Raji (cell line): Measurements from ENCODE around the gene SIRT3.
"Not testable (repeated sequence)": the region's sequence is repeated elsewhere in the genome, so short reads cannot be mapped to it uniquely, and the experiment has no call there.

Experiments used
- POLR2A ChIP-seq: IDR thresholded peaks from 2 replicates; pipeline ENCODE4 v1.6.1; 2011; ENCODE audit warnings: low read depth, low read length, control low read depth; ENCODE audit not compliant: insufficient read depth

Gene SIRT3

DNA sequence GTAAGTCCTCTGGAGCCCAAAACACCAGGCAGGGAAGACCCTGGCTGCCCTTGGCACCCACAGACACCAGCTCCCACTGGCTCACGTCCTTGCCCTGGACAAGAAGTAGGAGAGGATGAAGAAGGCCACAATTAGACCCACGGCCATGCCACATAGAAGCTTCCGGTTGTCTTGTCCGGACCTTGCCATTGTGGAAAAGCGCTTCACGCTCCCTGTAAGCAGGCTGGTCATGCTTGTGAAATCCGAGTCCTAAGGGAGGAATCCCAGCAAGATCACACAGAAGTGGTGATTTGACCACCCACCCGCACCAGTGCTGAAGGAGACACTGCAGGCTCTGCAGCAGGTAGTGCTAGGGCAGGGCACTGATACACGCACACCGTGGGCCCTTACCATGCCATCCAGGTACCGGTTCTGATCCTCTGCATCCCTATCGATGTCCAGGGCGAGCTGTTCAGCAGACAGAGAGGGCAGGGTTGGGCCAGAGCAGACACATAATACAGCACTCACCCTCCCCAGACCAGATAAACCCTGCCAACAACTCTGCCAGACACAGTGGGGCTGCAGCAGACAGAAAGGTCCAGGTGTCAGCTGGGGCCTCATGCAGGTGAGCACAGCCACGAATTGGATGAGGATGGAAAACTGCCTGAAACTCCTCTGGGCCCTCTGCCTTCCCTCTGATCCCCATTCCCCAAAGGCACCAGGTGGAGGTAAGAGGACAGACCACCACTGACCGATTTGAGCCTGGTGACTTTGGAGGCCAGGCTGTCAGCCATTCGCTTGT, 30.7 kb downstream of the SIRT3 start:
- TF ChIP-seq POLR2A = 0 out of 2 replicates have a peak, but pooled peaks have one; percentile 17

DNA sequence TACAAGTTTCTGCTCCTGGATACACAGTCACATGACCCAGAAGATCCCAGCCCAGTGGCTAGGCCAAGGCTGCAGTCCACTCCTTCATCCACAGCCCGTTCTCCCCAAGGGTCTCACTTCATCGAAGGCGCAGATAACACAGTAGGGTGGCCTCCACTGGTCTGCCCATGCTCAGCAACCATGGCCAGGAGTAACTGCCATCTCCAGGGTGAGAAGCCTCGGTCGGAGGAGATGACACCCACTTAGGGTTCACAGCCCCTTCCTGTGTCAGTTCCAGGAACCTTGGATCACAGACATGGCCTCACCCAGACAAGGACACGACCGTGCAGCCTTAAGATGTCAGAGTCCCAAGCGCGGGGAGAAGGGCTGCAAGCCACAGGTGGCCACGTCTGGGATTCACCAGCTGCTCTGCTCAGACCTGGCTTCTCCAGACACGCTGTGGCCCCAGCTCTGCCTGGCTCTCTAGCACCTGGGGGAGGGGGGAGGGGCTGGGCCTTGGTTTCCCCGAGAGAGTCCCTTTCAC, 31.5 kb downstream of the SIRT3 start:
- TF ChIP-seq POLR2A = no peak

DNA sequence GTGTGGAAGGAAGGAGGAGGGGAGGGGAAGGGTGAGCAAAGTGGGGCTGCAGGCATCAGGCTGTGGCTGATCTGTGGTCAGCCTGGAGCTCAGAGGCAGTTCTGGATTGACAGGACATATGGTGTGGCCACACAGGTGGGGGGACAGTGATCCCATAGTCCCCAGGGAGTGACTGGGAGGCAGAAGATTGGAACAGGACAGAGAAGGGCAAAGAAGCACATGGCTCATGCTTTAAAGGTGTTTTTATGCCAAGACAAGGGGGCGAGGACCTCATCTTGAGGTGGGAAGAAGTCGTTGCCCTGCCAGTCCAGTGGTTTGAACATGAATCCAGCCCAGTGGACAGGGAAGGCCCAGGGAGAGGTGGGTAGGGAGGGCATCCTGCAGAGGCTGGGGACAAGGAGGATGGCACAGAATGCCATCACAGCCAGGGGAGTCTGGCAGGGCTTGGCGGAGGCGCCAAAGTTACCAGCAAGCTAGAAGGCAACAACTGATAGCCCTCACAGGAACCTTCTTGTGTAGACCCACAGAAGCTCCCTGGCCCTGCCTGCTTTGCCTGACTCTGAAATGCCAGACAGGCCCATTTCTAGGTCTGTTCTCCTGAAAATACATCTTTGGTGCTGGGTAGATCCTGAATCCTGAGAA, 32.1 kb downstream of the SIRT3 start:
- TF ChIP-seq POLR2A = 0 out of 2 replicates have a peak, but pooled peaks have one; percentile 13

DNA sequence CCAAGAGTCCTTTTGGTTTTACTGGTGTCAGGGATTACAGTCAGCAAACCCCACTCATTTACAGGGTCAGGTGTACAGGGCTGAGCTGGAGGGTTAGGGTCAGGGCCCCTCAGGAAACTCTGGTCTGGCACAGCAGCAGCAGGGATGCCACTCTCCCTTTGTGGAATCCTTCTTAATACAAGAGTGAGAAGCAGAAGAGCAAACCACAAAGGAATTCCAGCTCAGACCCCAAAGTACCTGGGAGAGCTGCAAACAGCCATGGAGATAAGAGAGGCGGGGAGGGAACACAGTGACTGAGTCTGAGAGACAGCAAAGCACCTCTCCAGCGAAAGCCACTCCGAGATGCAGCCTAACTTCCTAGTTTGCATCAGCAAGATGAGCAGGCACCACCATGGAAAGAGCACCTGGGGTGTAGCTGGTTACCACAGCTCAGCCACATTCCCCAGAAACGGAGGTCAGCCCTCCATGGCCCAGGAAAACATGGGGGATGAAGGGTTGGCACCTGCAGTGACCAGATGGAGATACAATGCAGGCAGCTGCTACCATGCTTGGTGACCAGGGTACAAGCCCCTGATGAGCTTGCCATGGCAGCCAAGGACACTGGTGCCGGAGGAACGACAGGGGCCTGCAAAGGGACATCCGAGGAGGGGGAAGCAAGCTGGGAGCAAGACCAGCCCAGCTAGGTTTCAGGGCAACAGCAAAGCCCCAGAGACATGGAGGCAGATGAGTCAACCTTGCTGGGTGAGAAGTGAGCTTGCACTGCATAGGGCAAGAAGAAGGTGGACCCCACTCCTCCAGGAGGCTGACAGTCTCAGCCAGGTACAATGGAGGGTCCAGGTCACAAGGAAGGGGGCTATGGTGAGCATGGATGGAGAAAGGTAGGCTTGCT, 32.8 kb downstream of the SIRT3 start:
- no peak for TF ChIP-seq POLR2A

DNA sequence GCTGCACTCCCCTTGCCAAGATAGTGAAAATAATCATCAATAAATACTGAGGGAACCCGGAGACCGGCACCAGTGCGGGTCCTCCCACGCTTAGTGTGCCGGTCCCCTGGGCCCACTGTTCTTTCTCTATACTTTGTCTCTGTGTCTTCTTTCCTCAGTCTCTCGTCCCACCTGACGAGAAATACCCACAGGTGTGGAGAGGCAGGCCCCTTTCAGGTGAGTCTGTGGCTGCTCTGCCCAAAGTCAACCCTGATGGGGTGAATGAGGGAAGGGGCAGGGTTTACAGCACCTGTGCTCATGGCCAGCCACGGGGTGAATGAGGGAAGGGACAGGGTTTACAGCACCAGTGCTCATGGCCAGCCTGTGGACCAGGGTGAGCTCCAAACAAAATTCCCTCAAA, 33.7 kb downstream of the SIRT3 start:
- no peak for TF ChIP-seq POLR2A

DNA sequence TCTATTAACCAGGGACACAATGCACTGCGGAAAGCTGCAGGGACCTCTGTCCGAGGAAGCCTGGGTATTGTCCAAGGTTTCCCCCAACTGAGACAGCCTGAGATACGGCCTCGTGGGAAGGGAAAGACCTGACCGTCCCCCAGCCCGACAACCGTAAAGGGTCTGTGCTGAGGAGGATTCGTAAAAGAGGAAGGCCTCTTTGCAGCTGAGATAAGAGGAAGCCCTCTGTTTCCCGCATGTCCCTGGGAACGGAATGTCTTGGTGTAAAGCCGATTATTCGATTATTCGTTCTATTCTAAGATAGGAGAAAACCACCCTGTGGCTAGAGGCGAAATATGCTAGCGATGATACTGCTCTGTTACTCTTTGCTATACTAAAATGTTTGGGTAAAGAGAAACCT, 34.2 kb downstream of the SIRT3 start:
- no peak for TF ChIP-seq POLR2A

DNA sequence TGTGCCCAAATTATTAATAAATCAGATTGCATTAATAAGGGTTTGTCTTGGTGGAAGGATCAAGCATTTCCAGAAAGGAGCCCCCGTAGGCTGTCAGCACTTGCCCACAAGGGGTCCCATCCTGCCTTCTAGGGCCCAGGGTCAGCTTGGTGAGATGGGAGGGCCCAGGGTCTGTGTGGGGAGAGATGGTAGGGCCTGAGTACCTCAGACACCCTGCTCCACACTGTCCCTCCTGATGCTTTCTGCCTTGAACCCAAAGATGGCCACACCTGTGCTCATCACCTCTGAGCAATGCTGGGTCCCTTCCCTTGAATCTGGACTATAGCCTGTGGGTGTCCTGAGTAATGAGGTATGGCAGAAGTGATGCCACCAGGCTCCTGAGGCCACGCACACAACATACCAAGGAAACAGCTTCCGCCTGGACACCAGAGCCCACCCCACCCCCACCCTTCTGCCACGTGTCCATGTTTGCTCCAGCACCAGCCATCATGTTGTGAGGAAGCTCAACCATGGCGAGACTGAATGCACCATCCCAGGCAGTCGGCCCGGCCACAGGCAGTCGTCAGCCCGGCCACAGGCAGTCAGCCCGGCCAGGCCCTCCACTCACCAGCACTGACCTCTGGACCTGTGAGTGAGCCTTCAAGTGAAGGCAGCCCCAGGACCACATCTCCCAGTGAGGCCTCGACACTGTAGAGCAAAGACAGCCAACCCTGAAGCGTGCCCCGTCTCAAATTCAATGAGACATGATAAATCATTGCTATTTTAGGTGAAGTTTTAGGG, 35.7 kb downstream of the SIRT3 start:
- TF ChIP-seq POLR2A = no peak

DNA sequence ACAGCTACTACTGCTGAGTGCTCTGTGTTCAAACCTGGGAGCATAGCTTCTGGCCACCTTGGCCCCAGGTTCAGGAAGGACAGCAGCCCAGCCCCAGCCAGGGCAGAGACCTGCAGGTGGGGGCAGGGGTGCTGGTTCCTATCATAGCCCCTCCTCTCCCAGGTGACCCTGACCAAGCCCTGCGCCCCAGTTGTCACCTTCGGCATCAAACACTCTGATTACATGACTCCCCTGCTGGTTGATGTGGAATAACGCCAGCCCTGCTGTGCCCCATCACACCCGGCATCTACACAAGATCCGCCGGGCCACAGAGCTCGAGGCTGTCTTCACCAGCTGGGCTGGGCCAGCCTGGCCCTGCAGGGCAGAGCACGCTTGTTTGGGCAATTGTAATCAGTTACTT, 36.4 kb downstream of the SIRT3 start:
- no peak for TF ChIP-seq POLR2A

DNA sequence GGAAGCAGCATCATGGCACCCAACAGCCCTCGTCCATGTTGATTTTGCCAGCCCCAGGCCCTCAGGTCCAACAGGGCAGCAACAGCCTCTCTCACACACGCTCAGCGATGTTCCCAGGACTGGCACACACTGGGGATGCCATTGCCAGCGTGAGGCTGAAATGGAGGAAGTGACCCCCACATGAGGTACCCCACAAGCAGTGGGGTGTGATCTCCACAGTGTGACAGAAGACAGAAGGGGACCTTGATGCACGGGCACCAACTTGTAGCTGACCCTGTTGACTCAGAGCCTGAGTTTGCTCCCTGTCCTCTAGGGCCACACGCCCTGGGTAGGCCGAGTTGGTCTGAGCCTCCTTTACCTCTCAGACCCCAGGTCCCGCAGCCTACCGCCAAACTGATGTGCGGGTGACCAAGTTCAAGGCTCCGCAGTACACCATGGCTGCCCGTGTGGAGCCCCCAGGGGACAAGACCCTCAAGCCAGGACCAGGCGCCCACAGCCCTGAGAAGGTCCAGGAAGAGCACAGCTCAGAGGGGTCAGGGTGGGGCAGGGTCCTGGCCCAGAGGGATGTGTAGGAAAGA, 37.0 kb downstream of the SIRT3 start:
- no peak for TF ChIP-seq POLR2A

DNA sequence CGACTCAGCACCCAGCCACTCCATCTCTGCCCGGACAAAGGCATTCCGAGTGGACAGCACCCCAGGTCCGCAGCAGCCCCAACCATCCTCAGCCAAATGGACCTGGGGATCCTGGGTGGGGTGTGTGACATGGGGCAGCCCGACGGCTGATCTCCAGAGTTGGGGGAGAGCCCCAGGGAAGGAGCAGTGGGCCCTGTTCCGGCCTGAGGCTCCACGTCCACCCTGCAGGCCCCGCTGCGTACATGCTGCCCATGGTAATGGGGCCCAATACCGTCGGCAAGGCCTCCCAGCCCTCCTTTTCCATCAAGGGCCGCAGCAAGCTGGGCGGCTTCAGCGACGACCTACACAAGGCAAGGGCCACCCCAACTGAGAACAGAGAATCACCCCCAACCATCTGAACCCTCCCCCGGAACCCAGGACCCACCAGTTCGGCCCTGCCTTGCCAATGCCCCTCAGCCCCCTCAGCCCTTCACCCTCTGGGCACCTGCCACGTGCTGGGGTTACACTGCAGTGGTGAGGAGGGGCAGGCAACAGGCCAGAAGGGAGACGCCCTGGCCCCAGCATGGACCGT, 37.8 kb downstream of the SIRT3 start:
- TF ChIP-seq POLR2A = no peak

DNA sequence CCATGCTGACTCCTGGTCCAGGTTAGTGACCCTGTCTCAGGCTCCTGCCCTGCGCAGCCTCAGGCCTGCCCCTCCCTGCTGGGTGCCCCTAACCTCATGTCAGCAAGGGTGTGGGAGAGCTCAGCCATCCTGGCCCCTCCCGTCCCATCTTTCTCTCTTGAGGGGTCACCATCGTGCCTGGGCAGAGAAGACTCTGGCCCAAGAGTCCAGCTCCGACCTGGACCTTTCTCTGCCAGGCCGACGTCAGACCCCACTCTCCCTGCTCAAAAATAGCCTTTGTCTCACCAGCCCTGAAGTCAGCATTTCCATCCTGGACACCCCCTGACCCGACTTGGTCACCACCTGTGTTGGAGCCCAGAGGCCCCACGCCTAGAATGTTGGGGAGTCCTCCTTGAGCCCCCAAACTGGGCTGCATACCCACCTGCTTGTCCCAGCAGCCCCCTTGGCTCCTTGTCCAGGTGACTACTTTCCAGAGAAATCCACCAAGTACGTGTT, 38.4 kb downstream of the SIRT3 start:
- no peak for TF ChIP-seq POLR2A

DNA sequence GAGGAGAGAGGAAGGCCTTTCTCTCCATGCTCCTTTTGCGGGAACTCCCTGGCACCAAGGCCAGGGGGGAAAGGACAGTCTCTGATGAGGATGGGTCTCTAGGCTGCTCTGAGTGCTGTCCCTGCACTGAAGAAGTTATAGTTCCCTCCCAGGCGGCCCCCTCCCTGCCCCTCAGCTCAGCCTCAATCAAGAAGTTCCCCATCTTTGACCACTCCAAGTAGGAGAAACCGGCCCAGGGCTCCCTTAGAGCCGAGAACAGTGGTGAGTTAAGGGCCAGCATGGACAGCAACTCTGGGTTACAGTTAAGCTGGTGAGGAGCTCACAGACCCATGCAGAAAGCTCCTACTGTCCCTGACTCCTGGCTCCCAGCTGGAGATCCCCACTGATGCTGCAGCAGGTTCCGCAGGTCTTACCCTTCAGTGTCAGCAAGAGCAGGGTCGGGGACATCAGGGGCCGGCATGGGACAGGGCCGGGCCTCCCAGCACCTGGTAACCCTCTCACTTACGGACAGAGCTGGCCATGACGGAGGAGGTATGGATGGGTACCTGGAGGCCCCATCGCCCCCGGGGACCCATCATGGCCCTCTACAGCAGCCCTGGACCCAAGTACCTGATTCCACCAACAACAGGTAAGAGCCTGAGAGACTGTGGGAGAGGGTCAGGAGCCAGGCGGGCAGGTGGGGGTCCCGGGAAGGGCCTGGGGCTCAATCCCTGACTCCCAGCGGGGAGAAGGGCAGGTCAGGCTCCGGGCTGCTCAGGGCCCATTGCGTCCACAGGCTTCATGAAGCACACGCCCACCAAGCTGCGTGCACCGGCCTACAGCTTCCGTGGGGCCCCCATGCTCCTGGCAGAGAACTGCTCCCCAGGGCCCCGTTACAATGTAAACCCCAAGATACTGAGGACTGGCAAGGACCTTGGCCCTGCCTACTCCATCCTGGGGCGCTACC, 39.1 kb downstream of the SIRT3 start:
- no peak for TF ChIP-seq POLR2A

DNA sequence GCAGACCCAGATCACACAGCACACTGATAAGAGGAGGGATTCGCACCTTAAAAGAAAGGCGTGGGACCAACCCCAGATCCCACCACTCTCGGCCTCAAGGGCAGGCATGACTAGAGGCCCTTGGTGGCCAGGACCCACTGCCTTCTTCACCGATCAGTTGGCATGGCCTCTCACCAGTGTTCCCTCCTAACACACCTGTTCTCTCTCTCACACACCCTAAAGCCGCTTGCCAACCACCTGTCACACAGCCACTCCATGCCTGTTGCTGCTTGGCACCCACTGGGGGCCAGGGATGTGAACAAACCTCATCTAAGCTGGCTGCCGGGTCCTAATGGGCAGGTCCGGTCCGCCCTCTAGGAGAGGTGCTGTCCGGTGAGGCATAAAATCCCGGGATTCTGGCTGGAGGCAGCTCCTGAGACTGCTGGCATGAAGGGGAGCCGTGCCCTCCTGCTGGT, 43.4 kb downstream of the SIRT3 start, which contains the start of gene SCGB1C1:
Gene SCGB1C1 (plus strand): TSS at position 405 of the 455 bp plus-strand sequence. CDS start 22 bp downstream, at position 427.
- not testable (repeated sequence) for TF ChIP-seq POLR2A
